DOHH2 (cell line): Measurements from ENCODE around the gene ARID3C.

Source experiments
- H3F3A ChIP-seq: fragments of 200-600 bp; sonication (generic), shearing (Covaris generic); 2 replicates; pipeline ENCODE4 v1.6.0; 2016; ENCODE audit warnings: antibody characterized with exemption, mild to moderate bottlenecking; ENCODE audit not compliant: control insufficient read depth, insufficient read depth
- H3K27ac ChIP-seq: fragments of 200-600 bp; sonication (generic); 2 replicates; pipeline ENCODE4 v1.5.1; 2014; ENCODE audit warnings: low read depth, mild to moderate bottlenecking, low read length, moderate library complexity
- H3K27me3 ChIP-seq: fragments of 200-600 bp; sonication (generic); 2 replicates; pipeline ENCODE4 v1.6.1; 2014; ENCODE audit warnings: mild to moderate bottlenecking, low read length, mixed read lengths; ENCODE audit not compliant: control insufficient read depth
- H3K36me3 ChIP-seq: fragments of 200-600 bp; sonication (generic); 2 replicates; pipeline ENCODE4 v1.6.1; 2014; ENCODE audit warnings: mild to moderate bottlenecking, low read length, moderate library complexity, mixed read lengths; ENCODE audit not compliant: control insufficient read depth
- H3K4me1 ChIP-seq: fragments of 200-600 bp; sonication (generic); 2 replicates; pipeline ENCODE4 v1.6.1; 2014; ENCODE audit warnings: mild to moderate bottlenecking, low read length, mixed read lengths; ENCODE audit not compliant: control insufficient read depth
- H3K4me2 ChIP-seq: fragments of 200-600 bp; sonication (generic); 2 replicates; pipeline ENCODE4 v1.6.0; 2014; ENCODE audit warnings: mild to moderate bottlenecking, low read length, moderate library complexity
- H3K4me3 ChIP-seq: fragments of 200-600 bp; sonication (generic); 2 replicates; pipeline ENCODE4 v1.5.1; 2014; ENCODE audit warnings: mild to moderate bottlenecking, low read length, mixed read lengths
- H3K79me2 ChIP-seq: fragments of 200-600 bp; sonication (generic); 2 replicates; pipeline ENCODE4 v1.6.1; 2014; ENCODE audit warnings: mild to moderate bottlenecking, low read length, mixed read lengths; ENCODE audit not compliant: control insufficient read depth
- H3K9me2 ChIP-seq: fragments of 200-600 bp; sonication (generic); replicated peaks from 2 replicates; pipeline ENCODE4 v1.6.1; 2014; ENCODE audit warnings: mild to moderate bottlenecking, low read length, mixed read lengths; ENCODE audit not compliant: control insufficient read depth
- H3K9me3 ChIP-seq: fragments of 200-600 bp; sonication (generic); 2 replicates; pipeline ENCODE4 v1.6.1; 2014; ENCODE audit warnings: antibody characterized with exemption, low read length, mixed read lengths; ENCODE audit not compliant: control insufficient read depth, insufficient read depth
- H4K20me1 ChIP-seq: fragments of 200-600 bp; sonication (generic); 2 replicates; pipeline ENCODE4 v1.6.0; 2014; ENCODE audit warnings: low read depth, mild to moderate bottlenecking, antibody characterized with exemption, low read length, moderate library complexity; ENCODE audit not compliant: control insufficient read depth, insufficient read depth
- EZH2phosphoT487 ChIP-seq: fragments of 200-600 bp; sonication (generic); IDR thresholded peaks from 2 replicates; pipeline ENCODE4 v1.6.1; 2017; ENCODE audit warnings: borderline replicate concordance, mild to moderate bottlenecking, antibody characterized with exemption, low read length, moderate library complexity, mixed read lengths
- TF ChIP-seq, protein P1 (sequence below): fragments of 200-600 bp; sonication (generic); IDR thresholded peaks from one replicate; pipeline ENCODE4 v1.5.1; 2014; ENCODE audit warnings: antibody characterized with exemption, mild to moderate bottlenecking, low read depth, low read length; ENCODE audit not compliant: poor library complexity, severe bottlenecking

The ARID3C gene

DNA sequence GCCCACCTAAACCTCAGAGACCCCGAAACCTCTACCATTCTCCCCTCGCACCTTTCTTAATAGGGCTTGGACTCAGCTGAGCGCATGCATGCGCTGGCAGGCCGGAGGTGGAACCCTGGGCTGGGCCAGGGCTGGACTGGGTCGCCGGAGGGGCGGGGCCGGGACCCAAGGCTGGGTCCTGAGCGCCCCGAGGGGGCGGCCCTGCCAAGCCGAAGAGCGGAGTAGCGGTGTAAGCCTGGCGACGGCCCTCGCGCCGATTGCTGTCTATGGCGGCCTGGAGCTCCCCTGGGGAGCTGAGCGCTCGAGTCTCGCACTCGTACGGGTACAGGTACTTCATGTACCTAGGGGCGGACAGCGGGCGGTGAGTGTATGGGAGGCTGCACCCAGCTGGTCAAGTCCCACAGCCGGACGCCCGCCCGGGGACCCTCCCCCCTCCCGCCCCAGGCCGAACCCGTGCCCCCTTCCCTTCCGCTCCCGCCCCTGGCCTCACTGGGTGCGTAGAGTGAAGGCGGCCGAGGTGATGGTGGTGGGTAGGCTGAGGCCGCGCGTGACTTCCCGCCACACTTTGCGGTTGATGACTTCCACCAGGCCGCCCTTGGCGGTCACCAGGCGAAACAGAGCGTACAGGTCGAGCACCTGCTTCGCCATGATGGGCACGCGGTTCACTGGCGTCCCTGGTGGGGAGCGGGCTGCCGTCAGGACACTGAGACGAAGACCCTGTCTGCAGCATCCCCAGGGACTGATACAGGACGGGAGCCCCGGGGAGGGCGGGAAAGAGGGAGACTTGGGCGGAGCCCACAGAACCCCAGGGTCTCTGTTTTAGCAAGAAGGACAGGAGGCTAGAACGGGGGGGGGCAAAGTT is 5.3 kb downstream of the ARID3C start:
- Histone ChIP-seq H3K9me3 (no peaks in the 10 kb centered on the region; the same call in 1 of the 2 replicates), H3K4me1 (peaks cover 21% of the 10 kb centered on the region), H3K4me2 (no peak overlapping the region), H3K9me2 (no peaks in the 10 kb centered on the region), H3F3A (no peaks in the 10 kb centered on the region), H3K4me3 (no peak overlapping the region), H3K79me2 (peaks cover 8% of the 10 kb centered on the region), H3K27me3 (peaks cover 48% of the 10 kb centered on the region), H4K20me1 (no peaks in the 10 kb centered on the region), H3K36me3 (no peaks in the 10 kb centered on the region), H3K27ac (no peak overlapping the region)
- TF ChIP-seq, protein P1, sequence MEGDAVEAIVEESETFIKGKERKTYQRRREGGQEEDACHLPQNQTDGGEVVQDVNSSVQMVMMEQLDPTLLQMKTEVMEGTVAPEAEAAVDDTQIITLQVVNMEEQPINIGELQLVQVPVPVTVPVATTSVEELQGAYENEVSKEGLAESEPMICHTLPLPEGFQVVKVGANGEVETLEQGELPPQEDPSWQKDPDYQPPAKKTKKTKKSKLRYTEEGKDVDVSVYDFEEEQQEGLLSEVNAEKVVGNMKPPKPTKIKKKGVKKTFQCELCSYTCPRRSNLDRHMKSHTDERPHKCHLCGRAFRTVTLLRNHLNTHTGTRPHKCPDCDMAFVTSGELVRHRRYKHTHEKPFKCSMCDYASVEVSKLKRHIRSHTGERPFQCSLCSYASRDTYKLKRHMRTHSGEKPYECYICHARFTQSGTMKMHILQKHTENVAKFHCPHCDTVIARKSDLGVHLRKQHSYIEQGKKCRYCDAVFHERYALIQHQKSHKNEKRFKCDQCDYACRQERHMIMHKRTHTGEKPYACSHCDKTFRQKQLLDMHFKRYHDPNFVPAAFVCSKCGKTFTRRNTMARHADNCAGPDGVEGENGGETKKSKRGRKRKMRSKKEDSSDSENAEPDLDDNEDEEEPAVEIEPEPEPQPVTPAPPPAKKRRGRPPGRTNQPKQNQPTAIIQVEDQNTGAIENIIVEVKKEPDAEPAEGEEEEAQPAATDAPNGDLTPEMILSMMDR, result no peak
- no peak for TF ChIP-seq EZH2phosphoT487

DNA sequence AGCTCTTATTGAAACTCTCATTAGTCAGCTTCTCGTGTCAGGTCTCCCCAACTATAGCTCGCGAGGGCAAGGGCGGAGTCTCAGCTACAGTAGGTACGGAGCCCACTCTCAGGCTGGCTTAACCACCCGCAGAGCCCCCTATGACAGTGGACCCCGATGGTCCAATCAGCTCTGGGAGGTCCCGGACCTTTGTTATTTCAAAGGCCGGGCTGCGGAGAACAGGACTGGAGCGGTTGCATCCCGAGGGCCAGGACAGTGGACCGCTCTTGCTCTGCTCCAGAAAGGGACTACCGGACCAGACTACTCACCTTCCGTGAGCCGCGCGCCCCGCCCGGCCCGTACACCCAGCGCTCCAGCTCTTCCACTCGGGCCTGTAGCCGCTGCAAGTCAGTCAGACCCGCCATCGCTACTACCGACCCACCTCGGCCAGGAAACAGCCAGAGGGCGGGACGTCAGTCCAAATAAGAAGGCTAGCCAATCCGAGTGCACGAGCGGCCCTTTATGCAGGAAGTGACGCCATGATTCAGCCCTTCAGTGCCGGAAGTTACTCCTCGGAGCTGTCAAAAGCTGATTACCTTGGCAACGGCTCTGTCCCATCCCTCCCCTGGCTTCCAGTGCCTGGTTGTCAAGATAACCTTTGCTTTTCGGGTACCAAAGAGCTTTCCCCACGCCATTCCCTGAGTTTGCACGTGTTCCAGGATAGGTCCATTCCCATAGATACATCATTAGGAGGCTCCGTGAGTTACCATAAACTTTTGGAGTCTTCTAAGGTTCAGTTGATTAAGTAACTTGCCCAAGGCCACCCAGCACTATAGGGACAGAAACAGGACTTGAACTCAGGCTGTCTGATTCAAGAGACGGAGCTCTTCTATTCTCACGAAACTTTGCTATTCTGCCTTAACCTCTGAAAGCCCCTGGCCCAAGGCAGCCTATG is 8.5 kb downstream of the ARID3C start, which contains the start of gene DCTN3:
DCTN3 (minus strand) TSS at position 435 of the 934 bp plus-strand sequence; CDS start at position 404, 31 bp downstream.
- peaks cover 21% of the 10 kb centered on the region for H3K27me3 ChIP-seq

DNA sequence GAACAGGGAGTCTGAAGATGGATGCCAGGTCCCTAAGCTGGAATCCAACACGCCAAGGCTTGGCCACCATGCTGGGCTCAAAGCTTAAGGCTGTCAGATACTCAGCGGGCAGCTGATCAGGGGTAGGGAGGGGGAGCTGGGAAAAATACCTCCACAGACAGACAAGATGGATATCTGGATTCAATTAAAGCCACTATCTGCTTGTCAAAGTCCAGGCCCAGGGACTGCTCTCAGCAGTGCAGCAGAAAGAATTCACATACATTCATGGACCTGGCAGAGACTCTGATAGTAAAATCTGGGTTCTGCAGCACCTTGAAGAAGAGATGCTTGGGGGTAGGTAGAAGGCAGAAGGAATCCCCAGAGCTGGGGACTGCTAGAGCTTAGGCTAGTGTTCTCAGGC is 13.7 kb downstream of the ARID3C start:
- H3K27me3 ChIP-seq, result no peaks in the 10 kb centered on the region
- no peak overlapping the region for H3K27ac ChIP-seq
- H3K4me2 ChIP-seq, result no peak overlapping the region
- no peak for TF ChIP-seq EZH2phosphoT487
- TF ChIP-seq, protein P1, result no peak
- no peaks in the 10 kb centered on the region for H3K9me2 ChIP-seq
- H3F3A ChIP-seq, result no peaks in the 10 kb centered on the region
- H3K4me1 ChIP-seq, result peaks cover 29% of the 10 kb centered on the region
- peaks cover 29% of the 10 kb centered on the region for H3K36me3 ChIP-seq
- H3K4me3 ChIP-seq, result no peak overlapping the region
- H3K9me3 ChIP-seq, result no peaks in the 10 kb centered on the region
- no peaks in the 10 kb centered on the region for H4K20me1 ChIP-seq
- peaks cover 25% of the 10 kb centered on the region for H3K79me2 ChIP-seq

More for the DNA sequence above, 8.5 kb downstream of the ARID3C start, which contains the start of gene DCTN3:
- no peak for TF ChIP-seq EZH2phosphoT487
- TF ChIP-seq, protein P1, result no peak
- Histone ChIP-seq H3K4me3 (peak within 1 kb of the TSS; percentile 85), H3K36me3 (peaks cover 13% of the 10 kb centered on the region; the same call in 1 of the 2 replicates), H3F3A (no peaks in the 10 kb centered on the region), H3K27ac (no peak within 1 kb of the TSS), H3K4me1 (peaks cover 14% of the 10 kb centered on the region), H3K4me2 (peak within 1 kb of the TSS; percentile 81), H3K79me2 (peaks cover 8% of the 10 kb centered on the region), H3K9me2 (no peaks in the 10 kb centered on the region), H3K9me3 (no peaks in the 10 kb centered on the region; the same call in 1 of the 2 replicates), H4K20me1 (no peaks in the 10 kb centered on the region)
